HG03521 (cell line): Measurements from ENCODE around the gene GNAL.
A peak's percentile ranks its signal among the peaks of the same experiment; 100 is the strongest.
"Not testable (repeated sequence)": the region's sequence is repeated elsewhere in the genome, so short reads cannot be mapped to it uniquely, and the experiment has no call there.

ENCODE experiments used
- ATAC-seq: cut with Tn5 transposase; IDR thresholded peaks from one replicate; pipeline ENCODE4 v1.9.1; 2021; ENCODE audit warnings: mild to moderate bottlenecking, moderate library complexity; ENCODE audit not compliant: unreplicated experiment

The GNAL gene

GRCh38 chr18:11899063-11899462, 210.0 kb downstream of the GNAL start:
- no peak for ATAC-seq

DNA sequence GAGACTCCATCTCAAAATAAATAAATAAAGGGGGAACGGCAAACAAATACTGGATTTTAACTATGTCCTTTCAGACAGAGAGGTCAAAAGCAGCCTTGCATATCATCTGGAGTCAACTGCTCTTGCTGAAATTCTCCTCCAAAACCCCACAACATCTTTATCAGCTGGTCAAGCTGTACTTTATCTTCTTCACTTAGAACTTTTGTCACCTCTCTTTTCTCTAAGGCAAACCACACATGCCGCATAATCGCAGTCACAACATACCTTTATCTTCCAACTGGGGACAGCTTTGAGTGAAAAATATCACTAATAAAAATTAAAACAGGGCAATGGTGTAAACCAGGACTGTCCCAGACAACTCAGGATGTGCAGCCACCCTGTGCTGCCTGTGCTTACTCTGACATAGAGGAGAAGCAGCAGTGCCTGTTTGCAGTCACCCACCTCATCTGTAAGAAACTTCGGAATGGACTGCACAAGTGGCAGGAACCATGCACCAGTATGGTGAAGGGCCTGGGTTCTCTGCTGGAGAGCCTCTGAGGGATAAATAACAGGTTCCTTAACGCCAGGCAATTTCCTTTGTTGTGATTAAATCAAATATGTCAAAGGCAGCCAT, 212.9 kb downstream of the GNAL start:
- ATAC-seq = no peak

DNA sequence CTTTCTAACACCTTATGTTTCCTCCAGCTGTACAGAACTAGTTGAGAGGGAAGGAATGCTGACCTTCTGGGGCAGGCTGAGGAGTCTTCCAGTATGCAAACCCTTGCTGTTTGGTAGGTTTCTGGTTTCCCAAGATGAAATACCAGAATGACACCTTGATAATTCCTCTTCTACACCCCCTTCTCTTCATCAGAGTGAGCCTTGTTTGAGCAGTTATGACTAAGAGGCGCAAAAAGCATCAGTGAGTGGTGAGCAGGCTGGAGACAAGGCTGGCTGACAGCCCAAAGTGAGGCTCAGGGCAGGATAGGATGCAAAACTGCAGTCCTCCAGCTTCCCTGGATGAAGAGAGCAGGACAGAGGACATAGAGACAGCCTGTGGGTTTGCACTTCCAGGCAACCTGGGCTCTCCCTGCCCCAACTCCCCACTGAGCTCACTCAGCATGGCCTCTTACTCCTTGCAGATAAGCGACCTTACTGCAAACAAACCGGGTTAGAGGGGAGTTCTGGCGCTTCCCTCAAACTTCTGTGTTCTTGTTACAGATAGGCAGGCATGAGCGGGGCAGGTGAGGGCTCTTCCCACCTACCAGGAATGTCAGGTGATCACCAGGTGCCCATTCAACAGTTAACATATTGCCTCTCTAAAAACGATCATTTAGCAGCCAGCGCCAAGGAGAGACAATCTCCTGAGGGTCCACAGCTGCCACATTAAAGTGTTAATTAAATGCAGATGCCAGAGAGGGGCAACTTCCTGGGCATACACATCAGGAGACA, 213.6 kb downstream of the GNAL start:
- no peak for ATAC-seq

GRCh38 chr18:11905613-11906012, 216.5 kb downstream of the GNAL start:
- no peak for ATAC-seq

GRCh38 chr18:11906176-11906575, 217.1 kb downstream of the GNAL start:
- no peak for ATAC-seq

DNA sequence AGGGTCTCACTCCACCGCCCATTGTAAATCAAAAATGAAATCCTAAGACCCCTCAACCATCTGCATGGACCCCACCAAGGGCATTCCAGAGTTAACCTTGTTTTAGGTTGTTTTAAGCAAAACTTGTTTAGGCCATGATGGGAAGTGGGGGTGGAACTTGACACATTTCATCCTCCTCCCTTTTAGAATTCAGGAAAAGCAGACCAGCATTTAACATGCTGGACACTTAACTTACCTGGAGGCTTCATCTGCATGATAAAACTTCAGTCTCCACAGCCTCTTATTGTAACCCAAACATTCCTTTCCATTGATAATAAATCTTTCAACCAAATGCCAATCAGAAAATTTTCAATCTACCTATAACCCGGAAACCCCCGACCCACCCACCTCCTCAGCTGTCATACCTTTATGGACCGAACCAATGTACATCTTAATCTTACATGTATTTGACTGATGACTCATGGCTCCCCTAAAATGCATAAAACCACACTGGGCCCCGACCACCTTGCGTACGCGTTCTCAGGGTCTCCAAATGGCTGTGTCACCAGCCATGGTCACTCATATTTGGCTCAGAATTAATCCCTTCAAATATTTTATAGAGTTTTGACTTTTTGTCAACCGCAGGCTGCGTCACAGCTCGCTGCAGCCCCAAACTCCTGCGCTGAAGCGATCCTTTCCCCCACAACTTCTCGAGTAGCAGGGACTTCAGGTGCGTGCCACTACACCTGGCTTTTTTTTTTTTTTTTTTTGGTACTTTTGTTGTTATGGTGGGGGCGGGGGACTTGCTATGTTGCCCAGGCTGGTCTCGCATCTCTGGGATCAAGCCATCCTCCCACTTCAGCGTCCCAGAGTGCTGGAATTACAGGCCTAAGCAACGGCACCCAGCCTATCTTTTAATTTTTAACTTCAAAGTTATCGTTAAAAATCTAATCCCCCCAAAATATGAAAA, 218.1 kb downstream of the GNAL start:
- no peak for ATAC-seq

DNA sequence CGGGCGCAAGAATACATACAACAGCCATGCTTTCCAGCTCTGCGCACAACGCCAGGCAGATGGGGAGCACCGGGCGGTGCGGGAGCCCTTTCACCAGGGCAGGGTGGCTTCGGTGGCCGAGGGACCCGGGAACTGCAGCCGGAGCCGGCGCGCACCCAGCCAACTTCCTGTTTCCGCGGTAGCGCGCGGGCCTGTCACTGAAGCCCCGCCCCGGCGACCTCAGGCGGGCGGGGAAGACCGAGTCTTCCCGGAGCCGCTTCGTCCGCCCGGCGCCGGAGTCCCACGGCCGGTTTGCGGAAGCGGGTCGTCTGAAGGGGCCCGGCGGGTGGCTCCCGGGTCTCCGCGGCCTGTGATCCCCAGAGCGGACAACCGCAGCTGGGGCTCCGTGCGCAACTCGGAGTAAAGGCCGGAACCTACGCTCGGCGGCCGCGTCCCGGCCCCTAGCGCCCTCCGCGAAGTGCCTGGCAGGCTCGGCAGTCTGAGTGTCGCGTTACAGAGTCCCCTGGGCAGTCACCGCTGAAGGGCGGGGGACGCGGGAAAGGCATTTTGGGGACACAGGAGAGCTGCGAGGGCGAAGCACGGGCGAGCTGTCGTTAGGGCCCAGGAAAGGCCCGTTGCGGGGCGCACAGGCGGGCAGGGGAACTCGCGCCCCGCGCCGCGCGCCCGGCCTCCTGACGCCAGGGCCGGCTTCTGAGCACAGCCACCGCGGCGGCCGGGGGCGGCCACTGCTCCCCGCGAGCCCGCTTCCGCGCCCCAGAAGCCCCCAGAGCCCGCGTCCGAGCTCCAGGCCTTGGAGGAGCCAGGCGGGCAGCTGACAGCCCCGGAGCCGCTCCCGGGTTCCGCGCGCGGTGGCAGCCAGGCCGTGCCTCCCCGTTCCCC, 219.4 kb downstream of the GNAL start, which contains the start of gene MPPE1:
MPPE1 (minus strand) TSS at position 136 of the 879 bp plus-strand sequence. CDS start 11,053 bp downstream, outside the sequence.
- ATAC-seq = peak; percentile 80

GRCh38 chr18:11909061-11909455, 220.0 kb downstream of the GNAL start:
- ATAC-seq = no peak

GRCh38 chr18:11909591-11910026, 220.5 kb downstream of the GNAL start:
- ATAC-seq = no peak

DNA sequence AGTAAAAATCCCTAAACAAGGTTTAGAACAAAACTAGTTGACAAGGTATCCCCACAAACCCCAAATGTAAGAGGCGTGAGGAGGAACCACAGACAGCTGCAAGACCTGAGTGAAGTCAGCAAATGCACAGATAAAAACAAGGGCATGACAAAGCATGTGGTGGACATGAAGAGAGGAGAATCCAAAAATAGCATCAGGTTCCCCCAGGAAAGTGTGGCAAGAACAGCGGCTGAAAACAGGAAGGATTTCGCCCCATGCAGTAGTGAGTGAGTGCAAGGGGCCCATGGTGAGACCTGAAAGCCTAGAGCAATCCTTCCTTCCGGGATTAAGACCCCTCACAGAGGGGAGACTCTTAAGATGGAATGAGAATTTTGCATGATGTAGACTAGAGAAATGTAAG, 227.8 kb downstream of the GNAL start:
- ATAC-seq = not testable (repeated sequence)

GRCh38 chr18:11919522-11919921, 230.5 kb downstream of the GNAL start:
- not testable (repeated sequence) for ATAC-seq

- ATAC-seq = no peak
These were observed 234.4 kb downstream of the GNAL start for GRCh38 chr18:11923450-11923849.

GRCh38 chr18:11925800-11926481, 236.9 kb downstream of the GNAL start:
- ATAC-seq = no peak

DNA sequence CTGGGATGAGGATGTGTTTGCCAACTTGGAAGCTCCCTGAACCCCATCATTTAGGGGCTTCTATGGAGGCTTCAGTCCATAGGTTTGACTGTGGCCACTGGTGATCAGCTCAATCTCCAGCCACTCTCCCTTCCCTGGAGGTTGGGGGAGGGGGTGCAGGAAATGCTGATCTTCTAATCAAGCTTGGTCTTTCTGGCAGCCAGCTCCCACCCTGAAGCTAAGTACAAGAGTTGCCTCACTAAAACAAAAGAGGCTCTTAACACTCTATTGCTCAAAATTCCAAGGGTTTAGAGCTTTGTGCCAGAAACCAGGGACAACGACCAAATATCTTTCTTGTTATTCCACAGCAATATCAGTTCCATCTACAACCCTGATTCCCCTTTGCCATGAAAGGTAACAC, 238.4 kb downstream of the GNAL start:
- no peak for ATAC-seq

DNA sequence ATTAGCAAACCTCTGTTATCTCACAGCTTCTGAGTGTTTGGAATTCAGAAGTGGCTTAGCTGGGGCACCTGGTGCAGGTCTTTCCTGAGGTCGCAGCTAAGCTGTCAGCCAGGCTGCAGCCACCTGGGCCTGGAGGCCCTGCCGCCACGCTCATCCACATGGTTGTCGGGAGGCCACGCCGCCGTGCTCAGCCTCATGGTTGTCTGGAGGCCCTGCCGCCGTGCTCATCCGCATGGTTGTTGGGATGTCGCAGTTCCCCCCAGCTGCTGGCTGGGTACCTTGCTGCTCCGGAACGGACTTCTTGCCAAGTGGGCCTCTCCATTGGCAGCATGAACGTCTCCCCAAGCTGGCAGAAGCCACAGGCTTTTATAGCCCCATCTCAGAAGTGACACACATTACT, 243.3 kb downstream of the GNAL start:
- no peak for ATAC-seq
